ENCODE data around the gene GPR12.

GRCh38 chr13:26779321-26779720, 18.7 kb upstream of the GPR12 start:
- no peak for TF ChIP-seq CTCF (IDR thresholded peaks at IDR 0.05; ENCODE audit: poor library complexity)
- no peak for TF ChIP-seq EZH2 (IDR thresholded peaks at IDR 0.05; ENCODE audit: borderline replicate concordance)
- TF ChIP-seq EZH2phosphoT487 (IDR thresholded peaks at IDR 0.05; ENCODE audit: low read depth, severe bottlenecking, unreplicated experiment), result no peak
